ENCODE results near the gene MAPK14.

DNA sequence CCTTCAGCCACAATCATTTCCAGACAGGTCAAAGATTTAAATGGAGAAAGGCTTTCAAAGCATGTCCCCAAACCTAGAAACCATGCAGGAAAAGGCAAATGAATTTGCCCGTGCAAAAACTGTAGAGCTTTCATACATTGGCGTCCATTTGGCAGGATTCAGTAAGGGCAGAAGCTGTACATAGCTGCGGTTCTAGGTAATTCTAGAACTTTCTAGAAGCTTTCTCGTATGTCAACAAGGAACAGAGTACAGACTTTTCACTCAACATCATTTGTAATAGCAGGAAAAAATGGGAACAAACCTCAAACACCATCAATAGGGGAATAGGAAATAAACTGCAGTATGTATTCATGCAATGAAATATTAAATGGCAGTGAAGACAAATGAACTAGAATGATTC, 91.6 kb downstream of the MAPK14 start:
- no peak for TF ChIP-seq RAD21 (IDR thresholded peaks at IDR 0.05; ENCODE audit: insufficient read depth, low read depth, low read length)
- TF ChIP-seq, protein P1, sequence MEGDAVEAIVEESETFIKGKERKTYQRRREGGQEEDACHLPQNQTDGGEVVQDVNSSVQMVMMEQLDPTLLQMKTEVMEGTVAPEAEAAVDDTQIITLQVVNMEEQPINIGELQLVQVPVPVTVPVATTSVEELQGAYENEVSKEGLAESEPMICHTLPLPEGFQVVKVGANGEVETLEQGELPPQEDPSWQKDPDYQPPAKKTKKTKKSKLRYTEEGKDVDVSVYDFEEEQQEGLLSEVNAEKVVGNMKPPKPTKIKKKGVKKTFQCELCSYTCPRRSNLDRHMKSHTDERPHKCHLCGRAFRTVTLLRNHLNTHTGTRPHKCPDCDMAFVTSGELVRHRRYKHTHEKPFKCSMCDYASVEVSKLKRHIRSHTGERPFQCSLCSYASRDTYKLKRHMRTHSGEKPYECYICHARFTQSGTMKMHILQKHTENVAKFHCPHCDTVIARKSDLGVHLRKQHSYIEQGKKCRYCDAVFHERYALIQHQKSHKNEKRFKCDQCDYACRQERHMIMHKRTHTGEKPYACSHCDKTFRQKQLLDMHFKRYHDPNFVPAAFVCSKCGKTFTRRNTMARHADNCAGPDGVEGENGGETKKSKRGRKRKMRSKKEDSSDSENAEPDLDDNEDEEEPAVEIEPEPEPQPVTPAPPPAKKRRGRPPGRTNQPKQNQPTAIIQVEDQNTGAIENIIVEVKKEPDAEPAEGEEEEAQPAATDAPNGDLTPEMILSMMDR (IDR thresholded peaks at IDR 0.05 in 2 of 3, conservative IDR thresholded peaks at IDR 0.05 in 1 of 3; ENCODE audit: control insufficient read depth in 2 of 3, extremely low read depth in 1 of 3, insufficient read depth in 1 of 3, low read depth in 3 of 3, low read length in 3 of 3), result no peak
